ENCODE results near the gene SPPL3. TPM values are rescaled to one million over a fixed set of nuclear protein-coding genes. Genes with fewer than 3 reads are reported as not detected.
"Not testable (repeated sequence)": the region's sequence is repeated elsewhere in the genome, so short reads cannot be mapped to it uniquely, and the experiment has no call there.

SPPL3 gene
- total RNA-seq, 1 donor from 2014 or later = 28.5 TPM

GRCh38 chr12:120817559-120818330, 86.4 kb downstream of the SPPL3 start:
- no peak for DNase-seq

- DNase-seq = no peak
Observed at GRCh38 chr12:120816363-120816762, 87.8 kb downstream of the SPPL3 start.

GRCh38 chr12:120814903-120815429, 89.2 kb downstream of the SPPL3 start:
- no peak for DNase-seq

GRCh38 chr12:120814203-120814902, 89.8 kb downstream of the SPPL3 start:
- DNase-seq = no peak

- DNase-seq = no peak
Observed at GRCh38 chr12:120813588-120814153, 90.5 kb downstream of the SPPL3 start.

- DNase-seq = no peak
Observed at GRCh38 chr12:120810021-120810420, 94.1 kb downstream of the SPPL3 start.

GRCh38 chr12:120804428-120804827, 99.7 kb downstream of the SPPL3 start:
- no peak for DNase-seq

- DNase-seq = no peak
Observed at GRCh38 chr12:120801146-120801545, 103.0 kb downstream of the SPPL3 start.

GRCh38 chr12:120800665-120801064, 103.5 kb downstream of the SPPL3 start:
- no peak for DNase-seq

GRCh38 chr12:120799243-120800045, 104.7 kb downstream of the SPPL3 start:
- DNase-seq = no peak

- no peak for DNase-seq
Observed at GRCh38 chr12:120798696-120799095, 105.5 kb downstream of the SPPL3 start.

GRCh38 chr12:120797677-120798642, 106.2 kb downstream of the SPPL3 start:
- DNase-seq = no peak

GRCh38 chr12:120795441-120796178, 108.5 kb downstream of the SPPL3 start:
- DNase-seq = no peak

GRCh38 chr12:120793357-120793756, 110.8 kb downstream of the SPPL3 start:
- no peak for DNase-seq

- not testable (repeated sequence) for DNase-seq
Observed at GRCh38 chr12:120792456-120792855, 111.7 kb downstream of the SPPL3 start.

GRCh38 chr12:120791669-120792176, 112.4 kb downstream of the SPPL3 start:
- no peak for DNase-seq

GRCh38 chr12:120790114-120790513, 114.0 kb downstream of the SPPL3 start:
- no peak for DNase-seq

- no peak for DNase-seq
Observed at GRCh38 chr12:120787889-120788288, 116.3 kb downstream of the SPPL3 start.

GRCh38 chr12:120784804-120785203, 119.4 kb downstream of the SPPL3 start:
- no peak for DNase-seq

- no peak for DNase-seq
Observed at GRCh38 chr12:120783197-120783596, 121.0 kb downstream of the SPPL3 start.
